Stimulated activated CD4-positive, alpha-beta T cell treated with anti-CD3 and anti-CD28 coated beads, Interleukin-2, amount 100 ng/mL, for 24 hours (primary cell): Measurements from ENCODE around the gene NUDT9.
A peak's percentile ranks its signal among the peaks of the same experiment; 100 is the strongest.
"Not testable (repeated sequence)": the region's sequence is repeated elsewhere in the genome, so short reads cannot be mapped to it uniquely, and the experiment has no call there.

ENCODE experiments used
- DNase-seq, 2 donors: peaks; one replicate each; pipeline ENCODE4 v3.0.0-alpha.2; 2020

NUDT9 gene

GRCh38 chr4:87422104-87423052 lies at the start of gene NUDT9:
Gene NUDT9, plus strand, starts transcription at chr4:87422573. Its CDS starts 333 bp downstream, at chr4:87422906.
- DNase-seq, result peak; percentile 89 to 90

GRCh38 chr4:87375719-87376291 lies 46.6 kb upstream of the NUDT9 start:
- DNase-seq, result no peak

- DNase-seq, result no peak
Observed at GRCh38 chr4:87377816-87378215, 44.6 kb upstream of the NUDT9 start.

GRCh38 chr4:87382116-87382515 lies 40.3 kb upstream of the NUDT9 start:
- no peak for DNase-seq

GRCh38 chr4:87382931-87383330 lies 39.4 kb upstream of the NUDT9 start:
- no peak for DNase-seq

GRCh38 chr4:87384466-87385132 lies 37.8 kb upstream of the NUDT9 start:
- DNase-seq, result not testable (repeated sequence)

- no peak for DNase-seq
Observed at GRCh38 chr4:87387237-87387636, 35.1 kb upstream of the NUDT9 start.

GRCh38 chr4:87388901-87389300 lies 33.5 kb upstream of the NUDT9 start:
- no peak for DNase-seq

GRCh38 chr4:87390055-87390454 lies 32.3 kb upstream of the NUDT9 start:
- not testable (repeated sequence) for DNase-seq

- DNase-seq, result no peak
Observed at GRCh38 chr4:87390551-87390890, 31.9 kb upstream of the NUDT9 start.

GRCh38 chr4:87390891-87391575 lies 31.3 kb upstream of the NUDT9 start, which contains the start of gene HSD17B11:
Gene HSD17B11, minus strand, starts transcription at chr4:87391188. Its CDS starts 118 bp downstream, at chr4:87391070.
- DNase-seq, result peak; percentile 79 to 80

GRCh38 chr4:87391576-87392054 lies 30.8 kb upstream of the NUDT9 start:
- no peak for DNase-seq

GRCh38 chr4:87392183-87392582 lies 30.2 kb upstream of the NUDT9 start:
- no peak for DNase-seq

GRCh38 chr4:87395073-87395472 lies 27.3 kb upstream of the NUDT9 start:
- DNase-seq, result not testable (repeated sequence)

GRCh38 chr4:87395851-87396250 lies 26.5 kb upstream of the NUDT9 start:
- DNase-seq, result not testable (repeated sequence)

GRCh38 chr4:87399148-87399547 lies 23.2 kb upstream of the NUDT9 start:
- no peak for DNase-seq

GRCh38 chr4:87399954-87400353 lies 22.4 kb upstream of the NUDT9 start:
- no peak for DNase-seq

- not testable (repeated sequence) for DNase-seq
Observed at GRCh38 chr4:87403732-87404131, 18.6 kb upstream of the NUDT9 start.

- no peak for DNase-seq
Observed at GRCh38 chr4:87405211-87405820, 17.1 kb upstream of the NUDT9 start.

- DNase-seq, result no peak
Observed at GRCh38 chr4:87406462-87406861, 15.9 kb upstream of the NUDT9 start.

- not testable (repeated sequence) for DNase-seq
Observed at GRCh38 chr4:87406902-87407301, 15.5 kb upstream of the NUDT9 start.

GRCh38 chr4:87409420-87409939 lies 12.9 kb upstream of the NUDT9 start:
- no peak for DNase-seq
